ENCODE results near the gene NLGN1.

The NLGN1 gene

DNA sequence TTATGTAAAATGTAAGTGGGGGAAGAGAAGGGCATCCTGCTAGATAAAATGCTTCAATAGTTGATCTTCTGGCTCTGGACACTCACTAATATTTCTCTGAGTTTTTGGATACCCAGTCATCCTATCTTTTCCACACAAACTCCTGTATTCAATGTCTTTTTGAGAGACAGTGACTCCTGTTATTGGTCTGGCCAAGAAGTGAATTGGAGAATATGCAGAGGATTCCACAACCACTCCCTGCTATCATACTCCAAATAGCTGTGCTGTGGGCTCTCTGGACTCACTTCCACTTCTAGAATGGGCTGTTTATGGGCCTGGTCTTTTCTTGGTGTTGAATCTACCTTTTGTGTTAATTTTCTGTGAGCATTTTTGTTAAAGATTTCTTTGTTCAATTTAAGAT, 376.8 kb downstream of the NLGN1 start:
- TF ChIP-seq, protein P1, sequence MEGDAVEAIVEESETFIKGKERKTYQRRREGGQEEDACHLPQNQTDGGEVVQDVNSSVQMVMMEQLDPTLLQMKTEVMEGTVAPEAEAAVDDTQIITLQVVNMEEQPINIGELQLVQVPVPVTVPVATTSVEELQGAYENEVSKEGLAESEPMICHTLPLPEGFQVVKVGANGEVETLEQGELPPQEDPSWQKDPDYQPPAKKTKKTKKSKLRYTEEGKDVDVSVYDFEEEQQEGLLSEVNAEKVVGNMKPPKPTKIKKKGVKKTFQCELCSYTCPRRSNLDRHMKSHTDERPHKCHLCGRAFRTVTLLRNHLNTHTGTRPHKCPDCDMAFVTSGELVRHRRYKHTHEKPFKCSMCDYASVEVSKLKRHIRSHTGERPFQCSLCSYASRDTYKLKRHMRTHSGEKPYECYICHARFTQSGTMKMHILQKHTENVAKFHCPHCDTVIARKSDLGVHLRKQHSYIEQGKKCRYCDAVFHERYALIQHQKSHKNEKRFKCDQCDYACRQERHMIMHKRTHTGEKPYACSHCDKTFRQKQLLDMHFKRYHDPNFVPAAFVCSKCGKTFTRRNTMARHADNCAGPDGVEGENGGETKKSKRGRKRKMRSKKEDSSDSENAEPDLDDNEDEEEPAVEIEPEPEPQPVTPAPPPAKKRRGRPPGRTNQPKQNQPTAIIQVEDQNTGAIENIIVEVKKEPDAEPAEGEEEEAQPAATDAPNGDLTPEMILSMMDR (conservative IDR thresholded peaks at IDR 0.05; ENCODE audit: control insufficient read depth, insufficient read depth, low read depth, low read length): no peak
- no peak overlapping the region for H3K4me3 ChIP-seq (ENCODE audit: control insufficient read depth, low read depth, low read length)
- no peak for DNase-seq (ENCODE audit: low read depth)

DNA sequence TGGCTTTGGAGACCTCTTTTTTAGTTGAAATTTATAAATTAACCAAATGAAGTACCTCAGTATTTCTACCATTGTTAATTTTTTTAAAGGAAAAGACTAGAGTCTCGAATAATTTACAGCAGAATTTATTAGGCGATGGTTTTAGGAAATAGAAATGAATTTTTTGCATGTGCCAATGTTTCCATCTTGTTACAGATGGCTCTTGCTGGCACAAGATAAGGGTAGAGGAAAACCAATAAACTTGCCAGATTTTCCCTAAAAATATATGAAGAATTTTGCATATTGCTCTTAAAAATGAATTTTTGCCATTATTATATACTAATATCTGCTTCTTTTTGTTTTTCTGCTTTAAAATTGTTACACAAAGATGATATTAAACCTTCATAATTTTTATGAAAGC, 380.7 kb downstream of the NLGN1 start:
- TF ChIP-seq, protein P1 (conservative IDR thresholded peaks at IDR 0.05; ENCODE audit: control insufficient read depth, insufficient read depth, low read depth, low read length): no peak
- DNase-seq (ENCODE audit: low read depth): no peak
- H3K4me3 ChIP-seq (ENCODE audit: control insufficient read depth, low read depth, low read length): no peak overlapping the region

DNA sequence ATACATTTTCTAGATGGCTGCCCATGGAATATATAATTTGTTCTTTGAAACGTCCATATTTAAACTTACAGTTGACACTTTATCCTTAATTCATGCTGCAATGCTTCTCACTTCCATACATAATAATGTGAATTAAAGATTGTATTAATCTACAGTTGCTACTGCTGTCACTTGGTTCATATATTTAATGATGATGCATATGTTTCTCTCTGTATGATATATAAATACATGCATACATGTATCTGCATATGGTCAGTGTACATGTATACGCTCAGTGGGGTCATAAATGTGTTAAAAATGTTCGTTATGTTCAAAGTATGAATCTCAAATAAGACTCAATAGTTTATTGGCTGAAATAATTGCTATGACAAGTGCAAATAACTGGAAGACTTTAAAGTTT, 382.5 kb downstream of the NLGN1 start:
- DNase-seq (ENCODE audit: low read depth): no peak
- no peak overlapping the region for H3K4me3 ChIP-seq (ENCODE audit: control insufficient read depth, low read depth, low read length)
- TF ChIP-seq, protein P1 (conservative IDR thresholded peaks at IDR 0.05; ENCODE audit: control insufficient read depth, insufficient read depth, low read depth, low read length): no peak

DNA sequence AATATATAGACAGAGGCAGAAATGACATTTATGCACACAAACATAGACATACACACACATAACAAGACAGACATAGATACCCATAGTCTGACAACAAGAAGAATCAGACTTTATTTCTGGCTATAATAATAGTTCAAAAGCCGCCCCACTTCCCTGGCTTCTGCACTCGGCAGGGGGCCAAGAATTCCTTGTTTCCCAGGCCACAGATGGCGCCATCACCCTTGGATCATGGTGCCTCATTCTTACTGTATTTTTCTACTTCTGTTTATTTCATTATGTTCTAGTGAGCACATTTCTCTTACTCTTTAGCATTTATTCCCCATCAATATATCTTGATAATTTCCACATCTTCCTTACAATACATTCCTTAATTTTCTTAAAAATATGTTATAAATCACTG, 387.5 kb downstream of the NLGN1 start:
- TF ChIP-seq, protein P1 (conservative IDR thresholded peaks at IDR 0.05; ENCODE audit: control insufficient read depth, insufficient read depth, low read depth, low read length): no peak
- peak; percentile 10 for DNase-seq (ENCODE audit: low read depth)
- no peak overlapping the region for H3K4me3 ChIP-seq (ENCODE audit: control insufficient read depth, low read depth, low read length)

DNA sequence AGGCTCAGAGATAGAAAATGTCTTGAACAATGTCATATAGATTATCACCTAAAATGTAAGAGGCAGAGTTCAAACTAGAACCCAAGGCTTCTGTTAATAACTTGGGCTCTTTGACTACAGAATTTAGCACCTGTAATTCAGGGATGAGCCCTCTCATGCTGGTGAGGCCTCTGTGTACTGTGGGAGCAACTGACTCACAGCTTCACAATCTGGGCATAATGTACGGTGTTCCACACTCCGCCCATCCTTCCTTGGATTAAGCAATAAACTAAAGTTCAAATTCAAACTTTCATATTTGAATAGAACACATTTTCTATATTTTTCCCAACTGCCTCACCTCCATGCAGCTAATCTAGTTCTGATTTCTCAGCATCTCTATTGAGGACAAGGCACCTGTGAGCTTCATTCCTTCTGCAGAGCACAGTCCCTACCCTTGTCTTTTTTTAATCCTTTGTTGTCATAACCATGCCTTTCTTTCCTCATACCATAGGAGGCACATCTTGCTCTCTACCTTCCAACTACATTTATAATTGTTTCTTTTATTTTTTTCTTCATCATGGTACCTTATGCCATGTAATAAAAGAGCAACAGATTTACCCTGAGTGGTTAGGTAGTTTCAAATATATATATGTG, 392.1 kb downstream of the NLGN1 start:
- DNase-seq (ENCODE audit: low read depth): peak; percentile 29
- TF ChIP-seq, protein P1 (conservative IDR thresholded peaks at IDR 0.05; ENCODE audit: control insufficient read depth, insufficient read depth, low read depth, low read length): no peak
- no peak overlapping the region for H3K4me3 ChIP-seq (ENCODE audit: control insufficient read depth, low read depth, low read length)

DNA sequence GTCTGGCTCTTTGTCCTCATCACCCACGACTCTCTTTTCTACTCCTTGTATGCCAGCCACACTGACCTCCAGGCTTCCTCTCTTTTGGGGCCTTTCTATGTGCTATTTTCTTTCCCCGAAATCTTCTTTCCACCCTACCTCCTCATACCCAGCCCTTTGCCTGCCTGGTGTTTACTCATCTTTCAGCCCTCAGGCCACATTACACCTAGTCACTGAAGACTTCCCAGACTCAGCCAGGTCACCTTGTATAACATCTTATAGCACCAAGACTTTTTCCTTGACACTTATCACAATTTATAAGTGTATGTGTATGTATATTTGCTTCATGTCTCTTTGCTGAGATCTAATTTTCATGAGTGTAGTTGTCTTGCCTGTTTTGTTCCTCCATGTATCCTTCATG, 396.4 kb downstream of the NLGN1 start:
- DNase-seq (ENCODE audit: low read depth): no peak
- TF ChIP-seq, protein P1 (conservative IDR thresholded peaks at IDR 0.05; ENCODE audit: control insufficient read depth, insufficient read depth, low read depth, low read length): no peak
- no peak overlapping the region for H3K4me3 ChIP-seq (ENCODE audit: control insufficient read depth, low read depth, low read length)

DNA sequence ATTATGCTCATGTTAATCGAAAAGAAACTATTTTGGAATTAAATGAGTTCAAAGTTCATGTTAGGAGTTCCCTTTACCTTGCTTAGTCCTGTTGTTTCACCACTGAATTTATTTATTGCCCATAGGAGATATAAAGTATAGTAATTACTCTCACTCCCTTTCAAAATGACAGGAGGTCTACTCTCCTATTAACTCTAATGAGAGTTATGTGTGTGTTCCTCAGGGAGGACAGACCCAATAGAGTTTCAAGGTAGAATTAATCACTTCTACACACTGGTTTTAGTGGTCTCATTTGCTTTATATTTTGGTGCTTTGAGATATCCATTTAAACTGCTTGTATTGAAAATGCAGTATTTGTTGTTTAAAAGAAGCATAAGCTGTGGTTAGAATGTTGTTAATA, 398.9 kb downstream of the NLGN1 start:
- TF ChIP-seq, protein P1 (conservative IDR thresholded peaks at IDR 0.05; ENCODE audit: control insufficient read depth, insufficient read depth, low read depth, low read length): no peak
- DNase-seq (ENCODE audit: low read depth): no peak
- H3K4me3 ChIP-seq (ENCODE audit: control insufficient read depth, low read depth, low read length): no peak overlapping the region
